HT1080 (cell line): ENCODE results near the gene ZNF511. TPM values are rescaled to one million over a fixed set of nuclear protein-coding genes. Genes with fewer than 3 reads are reported as not detected.
A peak's percentile ranks its signal among the peaks of the same experiment; 100 is the strongest.
"Not testable (repeated sequence)": the region's sequence is repeated elsewhere in the genome, so short reads cannot be mapped to it uniquely, and the experiment has no call there.

Experiments
- DNase-seq: peaks from one replicate; pipeline ENCODE4 v3.0.0-alpha.2; 2015; ENCODE audit warnings: low read depth
- polyA plus RNA-seq, 2 experiments: library from polyadenylated mRNA; depleted of rRNA; stranded (reverse); fragments of >200 nt; gene quantifications; 2 replicates each; pipeline ENCODE4 v1.2.3, GENCODE V29; 2015
- total RNA-seq: library from RNA; depleted of rRNA; stranded (reverse); fragments of >200 nt; shearing (Covaris generic); gene quantifications from 2 replicates; pipeline ENCODE4 v1.2.3, GENCODE V29; 2014; rRNA removed

The ZNF511 gene
- 102 and 108 TPM in 2 replicates for total RNA-seq
- 33.8 and 39.9 TPM in 2 replicates for polyA plus RNA-seq (2015; cell fraction: cytosol; rRNA removed)
- polyA plus RNA-seq (2015; cell fraction: nucleus; rRNA removed) = 25.1 and 34.2 TPM in 2 replicates

- peak; percentile 75 for DNase-seq
Measured at GRCh38 chr10:133308421-133309099, at the start of gene ZNF511, which contains the start of gene TUBGCP2. TSS of gene ZNF511 (plus strand) at chr10:133308914. CDS start at chr10:133308944, 30 bp downstream. TSS of gene TUBGCP2 (minus strand) at chr10:133308872. CDS start at chr10:133302941, 5,931 bp downstream.

- no peak for DNase-seq
Measured at GRCh38 chr10:133259602-133259989, 49.1 kb upstream of the ZNF511 start.

- peak; percentile 32 for DNase-seq
Measured at GRCh38 chr10:133260895-133261725, 47.6 kb upstream of the ZNF511 start.

- DNase-seq = no peak
Measured at GRCh38 chr10:133261726-133262325, 46.9 kb upstream of the ZNF511 start.

GRCh38 chr10:133262696-133263095 is 46.0 kb upstream of the ZNF511 start:
- DNase-seq = no peak

- DNase-seq = no peak
Measured at GRCh38 chr10:133263674-133264073, 45.0 kb upstream of the ZNF511 start.

- DNase-seq = no peak
Measured at GRCh38 chr10:133264461-133264860, 44.3 kb upstream of the ZNF511 start.

- not testable (repeated sequence) for DNase-seq
Measured at GRCh38 chr10:133265052-133265451, 43.7 kb upstream of the ZNF511 start.

- no peak for DNase-seq
Measured at GRCh38 chr10:133266056-133266795, 42.5 kb upstream of the ZNF511 start.

GRCh38 chr10:133267293-133267692 is 41.4 kb upstream of the ZNF511 start:
- no peak for DNase-seq

GRCh38 chr10:133267829-133268228 is 40.9 kb upstream of the ZNF511 start:
- no peak for DNase-seq

- DNase-seq = no peak
Measured at GRCh38 chr10:133268532-133268931, 40.2 kb upstream of the ZNF511 start.

GRCh38 chr10:133269367-133269766 is 39.3 kb upstream of the ZNF511 start:
- no peak for DNase-seq

GRCh38 chr10:133270204-133270603 is 38.5 kb upstream of the ZNF511 start:
- DNase-seq = no peak

- DNase-seq = no peak
Measured at GRCh38 chr10:133270773-133271297, 37.9 kb upstream of the ZNF511 start.

GRCh38 chr10:133271521-133272300 is 37.0 kb upstream of the ZNF511 start:
- DNase-seq = no peak

GRCh38 chr10:133272301-133272963 is 36.3 kb upstream of the ZNF511 start:
- DNase-seq = no peak

GRCh38 chr10:133272964-133273420 is 35.7 kb upstream of the ZNF511 start:
- DNase-seq = no peak

GRCh38 chr10:133273534-133274143 is 35.1 kb upstream of the ZNF511 start:
- DNase-seq = no peak
